Nephron (organoid): ENCODE results near the gene LGMN.

Experiments used
- H3K27ac Mint-ChIP-seq, 3 experiments: 2 replicates each; pipeline ENCODE4 v1.8.0; 2020; ENCODE audit warnings: mixed read lengths in 3 of 3, mild to moderate bottlenecking in 2 of 3, moderate library complexity in 1 of 3
- H3K27me3 Mint-ChIP-seq: 2 replicates; pipeline ENCODE4 v1.8.0; 2021; ENCODE audit warnings: low read depth, mild to moderate bottlenecking, moderate library complexity, mixed read lengths
- H3K36me3 Mint-ChIP-seq: 2 replicates; pipeline ENCODE4 v1.8.0; 2020; ENCODE audit warnings: low read depth, mixed read lengths
- H3K4me1 Mint-ChIP-seq: 2 replicates; pipeline ENCODE4 v1.8.0; 2020; ENCODE audit warnings: mixed read lengths
- H3K4me3 Mint-ChIP-seq, 3 experiments: 2 replicates each; pipeline ENCODE4 v1.8.0; 2020; ENCODE audit warnings: mild to moderate bottlenecking in 3 of 3, mixed read lengths in 3 of 3, moderate library complexity in 2 of 3
- H3K9me3 Mint-ChIP-seq: 2 replicates; pipeline ENCODE4 v1.8.0; 2020; ENCODE audit warnings: mixed read lengths
- CTCF ChIP-seq, 3 experiments: fragments of 200-600 bp; sonication (generic); IDR thresholded peaks; one replicate each; pipeline ENCODE4 v1.5.0; 2021; ENCODE audit warnings: antibody characterized with exemption in 3 of 3; ENCODE audit not compliant: unreplicated experiment in 3 of 3

The LGMN gene

GRCh38 chr14:92760524-92760805, 12.0 kb upstream of the LGMN start:
- H3K9me3 Mint-ChIP-seq = no peaks in the 10 kb centered on the region
- H3K27me3 Mint-ChIP-seq = peaks cover 13% of the 10 kb centered on the region
- no peak for TF ChIP-seq CTCF (IDR thresholded peaks at IDR 0.05; ENCODE audit: unreplicated experiment in 3 of 3)
- H3K27ac Mint-ChIP-seq = no peak overlapping the region
- H3K4me3 Mint-ChIP-seq = no peak overlapping the region
- no peaks in the 10 kb centered on the region for H3K36me3 Mint-ChIP-seq
- no peaks in the 10 kb centered on the region for H3K4me1 Mint-ChIP-seq

GRCh38 chr14:92759679-92760523, 11.5 kb upstream of the LGMN start:
- no peaks in the 10 kb centered on the region for H3K36me3 Mint-ChIP-seq
- no peak for TF ChIP-seq CTCF (IDR thresholded peaks at IDR 0.05; ENCODE audit: unreplicated experiment in 3 of 3)
- no peak overlapping the region for H3K4me3 Mint-ChIP-seq
- no peaks in the 10 kb centered on the region for H3K4me1 Mint-ChIP-seq
- peaks cover 13% of the 10 kb centered on the region for H3K27me3 Mint-ChIP-seq
- no peaks in the 10 kb centered on the region for H3K9me3 Mint-ChIP-seq
- no peak overlapping the region for H3K27ac Mint-ChIP-seq

GRCh38 chr14:92759300-92759678, 10.9 kb upstream of the LGMN start:
- Mint-ChIP-seq H3K27me3 (peaks cover 13% of the 10 kb centered on the region), H3K4me3 (no peak overlapping the region), H3K27ac (no peak overlapping the region), H3K4me1 (no peaks in the 10 kb centered on the region), H3K36me3 (no peaks in the 10 kb centered on the region), H3K9me3 (no peaks in the 10 kb centered on the region)
- no peak for TF ChIP-seq CTCF (IDR thresholded peaks at IDR 0.05; ENCODE audit: unreplicated experiment in 3 of 3)

GRCh38 chr14:92756446-92756845, 8.0 kb upstream of the LGMN start:
- TF ChIP-seq CTCF (IDR thresholded peaks at IDR 0.05; ENCODE audit: unreplicated experiment in 3 of 3) = no peak
- Mint-ChIP-seq H3K4me3 (no peak overlapping the region), H3K27ac (no peak overlapping the region), H3K4me1 (no peaks in the 10 kb centered on the region), H3K27me3 (peaks cover 4% of the 10 kb centered on the region), H3K9me3 (no peaks in the 10 kb centered on the region), H3K36me3 (no peaks in the 10 kb centered on the region)

- no peaks in the 10 kb centered on the region for H3K36me3 Mint-ChIP-seq
- no peak overlapping the region for H3K4me3 Mint-ChIP-seq
- H3K27me3 Mint-ChIP-seq = peaks cover 4% of the 10 kb centered on the region
- TF ChIP-seq CTCF (IDR thresholded peaks at IDR 0.05; ENCODE audit: unreplicated experiment in 3 of 3) = no peak
- H3K9me3 Mint-ChIP-seq = no peaks in the 10 kb centered on the region
- no peak overlapping the region for H3K27ac Mint-ChIP-seq
- H3K4me1 Mint-ChIP-seq = no peaks in the 10 kb centered on the region
These were observed 7.1 kb upstream of the LGMN start for GRCh38 chr14:92755495-92755894.

- Mint-ChIP-seq H3K4me3 (no peak overlapping the region), H3K36me3 (no peaks in the 10 kb centered on the region), H3K27me3 (peaks cover 4% of the 10 kb centered on the region), H3K27ac (no peak overlapping the region), H3K4me1 (no peaks in the 10 kb centered on the region), H3K9me3 (no peaks in the 10 kb centered on the region)
- no peak for TF ChIP-seq CTCF (IDR thresholded peaks at IDR 0.05; ENCODE audit: unreplicated experiment in 3 of 3)
These were observed 6.5 kb upstream of the LGMN start for GRCh38 chr14:92754966-92755365.
